GM23338 (cell line): ENCODE measurements around the gene ME1. TPM values are rescaled to one million over a fixed set of nuclear protein-coding genes. Genes with fewer than 3 reads are reported as not detected.

Experiments used
- ATAC-seq: fragments of 200-7000 bp; cut with Tn5 transposase; 3 replicates; pipeline ENCODE4 v1.9.1; 2020
- DNase-seq: peaks from one replicate; pipeline ENCODE4 v3.0.0-alpha.2; 2015; ENCODE audit warnings: low spot score
- H2AFZ ChIP-seq: fragments of 200-600 bp; sonication (generic); 2 replicates; pipeline ENCODE4 v1.8.0; 2016; ENCODE audit warnings: antibody characterized with exemption, mild to moderate bottlenecking, moderate library complexity
- H3F3A ChIP-seq: fragments of 200-600 bp; sonication (generic); replicated peaks from 2 replicates; pipeline ENCODE4 v1.8.0; 2017; ENCODE audit warnings: antibody characterized with exemption, mixed run types, low read depth
- H3K27ac ChIP-seq: fragments of 200-600 bp; sonication (generic); 2 replicates; pipeline ENCODE4 v1.6.1; 2016; ENCODE audit warnings: low read depth
- H3K27me3 ChIP-seq: fragments of 200-600 bp; sonication (generic); 2 replicates; pipeline ENCODE4 v1.8.0; 2016; ENCODE audit warnings: mild to moderate bottlenecking, mixed run types, moderate library complexity; ENCODE audit not compliant: insufficient read depth
- H3K36me3 ChIP-seq: fragments of 200-600 bp; sonication (generic); 2 replicates; pipeline ENCODE4 v1.8.0; 2016; ENCODE audit warnings: mild to moderate bottlenecking; ENCODE audit not compliant: insufficient read depth
- H3K4me1 ChIP-seq: fragments of 200-600 bp; sonication (generic); 2 replicates; pipeline ENCODE4 v1.8.0; 2016; ENCODE audit warnings: mild to moderate bottlenecking, moderate library complexity; ENCODE audit not compliant: insufficient read depth
- H3K4me2 ChIP-seq: fragments of 200-600 bp; sonication (generic); 2 replicates; pipeline ENCODE4 v1.7.1; 2017; ENCODE audit warnings: mixed run types
- H3K4me3 ChIP-seq: fragments of 200-600 bp; sonication (generic); 2 replicates; pipeline ENCODE4 v1.6.1; 2016; ENCODE audit warnings: mixed run types
- H3K79me2 ChIP-seq: fragments of 200-600 bp; sonication (generic); replicated peaks from 2 replicates; pipeline ENCODE4 v1.8.0; 2017; ENCODE audit warnings: mild to moderate bottlenecking; ENCODE audit not compliant: insufficient read depth
- H3K9me2 ChIP-seq: fragments of 200-600 bp; sonication (generic); 2 replicates; pipeline ENCODE4 v1.8.0; 2017; ENCODE audit not compliant: insufficient read depth
- H4K20me1 ChIP-seq: fragments of 200-600 bp; sonication (generic); replicated peaks from 2 replicates; pipeline ENCODE4 v1.8.0; 2017; ENCODE audit warnings: mild to moderate bottlenecking; ENCODE audit not compliant: insufficient read depth
- H3K27ac Mint-ChIP-seq: 2 replicates; pipeline ENCODE4 v1.8.0; 2020; ENCODE audit warnings: inconsistent platforms, mild to moderate bottlenecking, moderate library complexity, mixed read lengths
- H3K27me3 Mint-ChIP-seq: 3 replicates; pipeline ENCODE4 v1.8.0; 2022; ENCODE audit warnings: low read depth, mild to moderate bottlenecking, moderate library complexity, mixed read lengths, inconsistent platforms; ENCODE audit not compliant: insufficient read depth, poor library complexity
- H3K36me3 Mint-ChIP-seq: 3 replicates; pipeline ENCODE4 v1.8.0; 2021; ENCODE audit warnings: low read depth, mild to moderate bottlenecking, inconsistent platforms, moderate library complexity, mixed read lengths
- H3K4me1 Mint-ChIP-seq: 3 replicates; pipeline ENCODE4 v1.8.0; 2020; ENCODE audit warnings: mild to moderate bottlenecking, inconsistent platforms, mixed read lengths
- H3K4me3 Mint-ChIP-seq: 3 replicates; pipeline ENCODE4 v1.8.0; 2021; ENCODE audit warnings: moderate library complexity, mild to moderate bottlenecking, inconsistent platforms, mixed read lengths
- H3K9me3 Mint-ChIP-seq: 3 replicates; pipeline ENCODE4 v1.8.0; 2020; ENCODE audit warnings: moderate library complexity, mild to moderate bottlenecking, inconsistent platforms, mixed read lengths
- CREB1 ChIP-seq: fragments of 250-450 bp; sonication (Bioruptor Pico); IDR thresholded peaks from 2 replicates; pipeline ENCODE4 v1.5.0; 2020; ENCODE audit warnings: low read depth, mild to moderate bottlenecking, moderate library complexity
- CTCF ChIP-seq, 2 experiments: fragments of 200-600 bp in 1 of 2; sonication (generic) in 1 of 2; conservative IDR thresholded peaks; 2 replicates each; pipeline versions ENCODE4 v1.5.1 to v1.6.1; 2016 to 2017; ENCODE audit warnings: antibody characterized with exemption in 2 of 2, low read depth in 2 of 2, mild to moderate bottlenecking in 2 of 2, moderate library complexity in 1 of 2
- ETS1 ChIP-seq: IDR thresholded peaks from 2 replicates; pipeline ENCODE4 v1.6.1; 2016; ENCODE audit warnings: antibody characterized with exemption
- EZH2 ChIP-seq: fragments of 200-600 bp; sonication (generic); IDR thresholded peaks from one replicate; pipeline ENCODE4 v1.8.0; 2017; ENCODE audit warnings: antibody characterized with exemption, mild to moderate bottlenecking, low read depth; ENCODE audit not compliant: unreplicated experiment
- EZH2phosphoT487 ChIP-seq: fragments of 200-600 bp; sonication (generic); IDR thresholded peaks from one replicate; pipeline ENCODE4 v1.8.1; 2018; ENCODE audit warnings: antibody characterized with exemption; ENCODE audit not compliant: unreplicated experiment
- JUNB ChIP-seq: IDR thresholded peaks from one replicate; pipeline ENCODE4 v1.6.1; 2016; ENCODE audit warnings: antibody characterized with exemption; ENCODE audit not compliant: unreplicated experiment
- NANOG ChIP-seq: IDR thresholded peaks from 2 replicates; pipeline ENCODE4 v1.6.1; 2016; ENCODE audit warnings: antibody characterized with exemption, borderline replicate concordance
- POLR2AphosphoS5 ChIP-seq: IDR thresholded peaks from 2 replicates; pipeline ENCODE4 v1.6.1; 2016; ENCODE audit warnings: antibody characterized with exemption, low read depth
- REST ChIP-seq: IDR thresholded peaks from one replicate; pipeline ENCODE4 v1.6.1; 2018; ENCODE audit warnings: antibody characterized with exemption; ENCODE audit not compliant: unreplicated experiment
- STAT1 ChIP-seq: IDR thresholded peaks from one replicate; pipeline ENCODE4 v1.6.1; 2016; ENCODE audit warnings: antibody characterized with exemption; ENCODE audit not compliant: unreplicated experiment
- ZNF114 ChIP-seq: fragments of 250-450 bp; sonication (Bioruptor Pico); IDR thresholded peaks from 2 replicates; pipeline ENCODE4 v1.5.0; 2020; ENCODE audit warnings: mild to moderate bottlenecking, moderate library complexity
- ZNF331 ChIP-seq: fragments of 250-450 bp; sonication (Bioruptor Pico); IDR thresholded peaks from 2 replicates; pipeline ENCODE4 v1.5.0; 2020; ENCODE audit warnings: low read depth, mild to moderate bottlenecking, moderate library complexity
- ZNF462 ChIP-seq: fragments of 250-450 bp; sonication (Bioruptor Pico); IDR thresholded peaks from 2 replicates; pipeline ENCODE4 v1.5.0; 2020; ENCODE audit warnings: mild to moderate bottlenecking, moderate library complexity
- polyA plus RNA-seq: library from polyadenylated mRNA; unstranded; fragments of >200 nt; fragmentation: Nextera tagmentation; extraction: Ambion mirVana; gene quantifications from 2 replicates; pipeline ENCODE4 v1.2.1, GENCODE V29; 2016
- total RNA-seq: library from RNA; depleted of rRNA; stranded (reverse); fragments of >200 nt; shearing (Covaris generic); gene quantifications from 2 replicates; pipeline ENCODE4 v1.2.3, GENCODE V29; 2014

Gene ME1
- total and polyA plus RNA-seq, 2 experiments from 2014 or later: 6.4 to 8.0 TPM

GRCh38 chr6:83167726-83168278 lies 263.0 kb downstream of the ME1 start:
- Mint-ChIP-seq H3K9me3 (no peaks in the 10 kb centered on the region), H3K27ac (peak overlapping the region; percentile 80; the same call in 1 of the 2 replicates), H3K4me1 (no peaks in the 10 kb centered on the region), H3K4me3 (no peak overlapping the region), H3K36me3 (peaks cover 59% of the 10 kb centered on the region), H3K27me3 (no peaks in the 10 kb centered on the region)
- Histone ChIP-seq H3K36me3 (peaks cover 57% of the 10 kb centered on the region), H2AFZ (no peak overlapping the region), H3K27me3 (no peaks in the 10 kb centered on the region), H3K27ac (no peak overlapping the region), H3K4me1 (no peaks in the 10 kb centered on the region), H4K20me1 (no peaks in the 10 kb centered on the region), H3F3A (no peaks in the 10 kb centered on the region), H3K9me2 (no peaks in the 10 kb centered on the region), H3K79me2 (no peaks in the 10 kb centered on the region), H3K4me3 (no peak overlapping the region), H3K4me2 (no peak overlapping the region)
- DNase-seq: no peak
- no peak for TF ChIP-seq CTCF (conservative IDR thresholded peaks at IDR 0.05; ENCODE audit: low read depth in 2 of 2)
- no peak for TF ChIP-seq NANOG
- no peak for TF ChIP-seq REST
- TF ChIP-seq ZNF331 (CRISPR knock-in tag): no peak
- no peak for TF ChIP-seq POLR2AphosphoS5
- TF ChIP-seq STAT1: no peak
- TF ChIP-seq ZNF462 (CRISPR knock-in tag): no peak
- TF ChIP-seq ETS1: no peak
- TF ChIP-seq EZH2: no peak
- TF ChIP-seq ZNF114 (CRISPR knock-in tag): no peak
- TF ChIP-seq CREB1 (CRISPR knock-in tag): no peak
- TF ChIP-seq EZH2phosphoT487: no peak
- TF ChIP-seq JUNB: no peak
- no peak for ATAC-seq
